Stimulated activated CD4-positive, alpha-beta T cell treated with anti-CD3 and anti-CD28 coated beads, Interleukin-1b, Interleukin-23, amount 100 ng/mL, for 1 hour (primary cell): Measurements from ENCODE around the gene SLC17A1.
"Not testable (repeated sequence)": the region's sequence is repeated elsewhere in the genome, so short reads cannot be mapped to it uniquely, and the experiment has no call there.

Experiments
- DNase-seq, 2 donors: peaks; one replicate each; pipeline ENCODE4 v3.0.0-alpha.2; 2020; ENCODE audit warnings: low read depth in 2 of 2

The SLC17A1 gene

DNA sequence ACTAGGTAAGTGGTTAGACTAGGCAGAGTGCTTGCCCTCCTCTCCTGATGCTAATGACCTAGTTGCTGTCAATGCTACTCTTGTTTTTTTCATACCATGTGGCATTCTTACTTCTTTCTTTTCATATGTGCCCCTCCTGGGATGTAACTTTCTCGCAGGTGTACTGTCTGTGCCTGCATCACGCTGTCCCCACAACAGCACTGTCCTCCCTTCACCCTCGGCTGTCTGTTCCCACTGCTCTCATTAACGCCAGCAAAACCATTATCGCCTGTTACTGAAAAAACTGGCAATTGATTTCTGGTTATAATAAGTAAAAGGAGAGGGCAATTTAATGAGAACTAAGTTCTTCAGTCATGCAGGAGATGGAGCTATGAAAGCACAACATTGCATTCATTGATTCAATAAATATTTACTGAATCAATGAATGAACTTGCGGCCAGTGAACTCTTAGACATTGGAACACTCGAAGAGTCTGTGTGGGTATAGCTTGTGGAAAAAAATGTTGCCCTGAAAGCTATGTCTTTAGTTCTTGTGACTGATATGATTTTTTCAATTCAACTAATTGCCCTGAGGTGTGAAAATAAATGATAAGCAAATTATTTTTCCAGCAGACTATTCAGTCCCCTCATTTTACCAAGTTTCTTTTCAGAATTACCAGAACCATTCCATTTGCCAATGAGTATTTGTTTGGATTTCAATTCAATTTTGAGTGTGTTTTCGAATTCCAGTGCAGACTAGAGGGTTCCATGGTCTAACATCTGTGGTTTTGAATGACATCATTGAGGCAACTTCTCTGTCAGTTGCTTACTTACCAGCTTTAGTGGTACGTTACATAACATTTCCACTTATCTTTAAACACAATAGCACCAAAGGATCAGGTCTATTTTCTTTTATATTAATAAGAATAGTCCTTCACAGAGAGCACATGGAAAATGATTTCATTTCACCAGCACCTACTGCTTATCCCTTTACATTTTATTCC lies 75.2 kb downstream of the SLC17A1 start:
- no peak for DNase-seq

DNA sequence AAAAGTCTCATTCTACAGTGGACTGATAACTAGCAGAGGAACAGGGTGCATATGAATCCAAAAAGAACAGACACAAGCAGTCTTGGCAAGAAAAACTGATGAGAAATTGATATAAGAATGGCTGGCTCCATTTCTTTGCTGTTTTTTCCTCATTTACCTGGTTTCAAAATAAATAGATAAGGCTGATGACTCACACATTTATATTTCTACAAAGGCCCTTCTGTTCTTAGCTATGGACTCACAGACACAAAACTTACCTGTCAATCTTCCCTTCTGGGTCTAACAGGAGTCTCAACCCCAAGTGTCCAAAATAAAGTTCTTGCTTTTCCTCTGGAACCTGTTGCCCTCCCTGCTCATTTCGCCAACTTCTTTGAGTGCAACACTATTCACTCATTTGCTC lies 76.4 kb downstream of the SLC17A1 start:
- DNase-seq: no peak

GRCh38 chr6:25754535-25754934 lies 77.3 kb downstream of the SLC17A1 start, which contains the start of gene SLC17A4:
TSS of gene SLC17A4 (plus strand) at chr6:25754742. CDS start at chr6:25761963, 7,221 bp downstream.
- DNase-seq: no peak

DNA sequence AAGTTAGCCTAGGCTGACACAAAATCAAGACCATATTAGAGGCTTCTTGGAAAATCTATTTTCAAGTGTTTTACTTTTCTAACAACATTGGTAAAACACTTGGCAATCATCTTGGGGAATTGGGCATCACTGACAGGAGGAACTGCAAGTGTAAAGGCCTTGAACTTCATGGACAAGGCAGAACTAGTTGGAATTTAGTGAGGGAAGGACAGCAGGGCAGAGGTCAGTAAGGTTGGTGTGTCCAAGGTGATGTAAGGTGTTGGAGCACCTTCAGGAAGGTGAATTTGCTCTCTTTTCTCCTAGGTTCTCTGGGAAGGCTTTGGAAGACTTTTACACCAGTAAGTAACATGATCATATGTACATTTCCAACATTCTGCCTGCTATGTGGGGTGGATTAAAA lies 78.8 kb downstream of the SLC17A1 start:
- DNase-seq: no peak

GRCh38 chr6:25750906-25751305 lies 80.9 kb downstream of the SLC17A1 start:
- no peak for DNase-seq

- DNase-seq: no peak
Measured at GRCh38 chr6:25749837-25750236, 82.0 kb downstream of the SLC17A1 start.

- DNase-seq: not testable (repeated sequence)
Measured at GRCh38 chr6:25748601-25749517, 83.0 kb downstream of the SLC17A1 start.

DNA sequence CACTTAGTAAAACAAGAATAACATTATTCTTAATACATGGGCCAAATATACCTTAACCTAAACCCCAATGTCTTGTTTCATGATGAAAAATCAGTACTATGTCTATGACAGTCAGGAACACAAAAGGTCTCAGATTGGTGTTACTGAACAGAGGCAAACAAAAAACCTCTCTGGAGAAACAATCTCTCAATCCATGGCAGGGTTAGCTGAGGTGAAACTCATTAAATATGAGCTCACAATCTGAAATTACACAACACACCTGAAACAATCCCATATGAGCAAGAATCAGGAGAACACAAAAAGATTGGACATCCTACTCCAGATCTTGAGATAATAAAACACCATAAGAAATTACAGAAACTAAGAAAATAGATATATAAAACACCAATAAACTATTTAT lies 83.8 kb downstream of the SLC17A1 start:
- DNase-seq: no peak

DNA sequence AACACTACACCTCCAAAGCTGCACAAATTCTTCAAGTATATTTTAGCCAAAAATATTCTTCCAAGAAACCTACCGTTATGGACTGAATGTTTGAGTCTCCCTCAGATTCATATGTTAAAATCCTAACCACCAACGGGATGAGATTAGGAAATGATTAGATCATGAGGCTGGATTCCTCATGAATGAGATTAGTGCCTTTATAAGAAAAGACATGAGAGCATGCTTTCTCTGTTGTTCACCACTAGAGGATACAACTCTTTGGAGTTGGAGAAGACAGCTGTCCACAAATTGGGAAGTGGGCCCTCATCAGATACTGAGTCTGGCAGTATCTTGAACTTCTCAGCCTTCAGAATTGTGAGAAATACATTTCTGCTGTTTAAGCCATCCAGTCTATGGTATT lies 84.4 kb downstream of the SLC17A1 start:
- DNase-seq: no peak

GRCh38 chr6:25746968-25747367 lies 84.9 kb downstream of the SLC17A1 start:
- DNase-seq: no peak

DNA sequence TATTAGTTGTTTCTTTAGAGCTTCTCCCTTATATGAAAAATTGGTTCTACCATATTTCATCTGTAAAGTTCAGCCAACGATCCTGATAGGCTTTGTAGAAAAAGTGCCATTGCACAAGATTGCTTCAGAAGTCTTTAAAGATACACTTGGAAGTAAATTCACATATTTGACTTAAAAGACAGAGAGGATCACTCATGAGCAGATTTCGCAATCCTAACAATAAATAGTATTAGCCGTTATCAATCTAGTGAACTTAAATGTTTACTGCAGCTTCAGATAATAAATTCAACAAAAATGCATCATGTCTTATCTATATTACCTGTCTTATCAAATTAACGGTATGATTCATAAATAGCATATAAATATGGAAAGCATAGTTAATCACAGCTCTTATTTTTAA lies 86.0 kb downstream of the SLC17A1 start:
- DNase-seq: no peak

GRCh38 chr6:25743868-25744267 lies 88.0 kb downstream of the SLC17A1 start:
- no peak for DNase-seq

DNA sequence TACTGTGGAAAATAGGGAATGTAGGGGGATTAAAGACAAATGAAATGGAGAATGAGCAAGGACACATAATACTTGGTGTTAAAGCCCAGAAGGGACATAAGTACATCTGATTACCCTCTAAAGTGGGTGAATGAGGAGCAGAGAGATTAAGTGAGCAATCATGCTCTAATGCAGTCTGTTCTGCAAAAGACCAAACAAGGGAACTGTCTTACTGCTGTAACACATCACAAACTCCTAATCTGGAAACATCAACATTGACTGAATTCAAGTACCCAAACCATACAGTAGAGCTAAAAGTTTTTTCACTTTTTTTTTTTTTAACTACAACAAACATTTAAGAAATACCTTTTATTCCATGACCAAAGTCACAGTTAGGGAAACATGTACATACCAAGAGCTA lies 96.6 kb downstream of the SLC17A1 start:
- DNase-seq: no peak
